CD14-positive monocyte (primary cell): Measurements from ENCODE around the gene NR2E1. TPM values are rescaled to one million over a fixed set of nuclear protein-coding genes. Genes with fewer than 3 reads are reported as not detected.
A peak's percentile ranks its signal among the peaks of the same experiment; 100 is the strongest.

Experiments
- DNase-seq, 3 donors: peaks; one replicate each; pipeline ENCODE4 v3.0.0-alpha.2; 2011 to 2022
- H2AFZ ChIP-seq: 2 replicates; pipeline ENCODE4 v1.6.0; 2012; ENCODE audit warnings: mild to moderate bottlenecking, low read depth, low read length, inconsistent platforms; ENCODE audit not compliant: insufficient read depth, poor library complexity, severe bottlenecking
- H3K27ac ChIP-seq, 2 donors: 1 replicate in 1 of 2; 2 replicates in 1 of 2; pipeline ENCODE4 v1.5.1; 2012 to 2013; ENCODE audit warnings: low read length in 2 of 2, control low read depth in 1 of 2, inconsistent platforms in 1 of 2, low read depth in 1 of 2, mild to moderate bottlenecking in 1 of 2
- H3K27me3 ChIP-seq, 2 donors: one replicate each; pipeline versions ENCODE4 v1.6.0 to v1.6.1; 2011 to 2013; ENCODE audit warnings: low read length in 2 of 2; ENCODE audit not compliant: control insufficient read depth in 2 of 2, insufficient read depth in 2 of 2
- H3K36me3 ChIP-seq, 2 donors: replicated peaks in 1 of 2; 1 replicate in 1 of 2; 2 replicates in 1 of 2; pipeline versions ENCODE4 v1.5.1 to v1.6.1; 2012 to 2013; ENCODE audit warnings: low read length in 2 of 2, control low read depth in 1 of 2, inconsistent platforms in 1 of 2, mild to moderate bottlenecking in 1 of 2; ENCODE audit not compliant: insufficient read depth in 2 of 2, control insufficient read depth in 1 of 2
- H3K4me1 ChIP-seq, 2 donors: 1 replicate in 1 of 2; 2 replicates in 1 of 2; pipeline versions ENCODE4 v1.5.1 to v1.6.1; 2012 to 2013; ENCODE audit warnings: low read length in 2 of 2, control low read depth in 1 of 2, inconsistent platforms in 1 of 2, mild to moderate bottlenecking in 1 of 2, moderate library complexity in 1 of 2; ENCODE audit not compliant: insufficient read depth in 2 of 2, control insufficient read depth in 1 of 2
- H3K4me2 ChIP-seq: replicated peaks from 2 replicates; pipeline ENCODE3; 2012; ENCODE audit warnings: low read length, moderate library complexity, mild to moderate bottlenecking; ENCODE audit not compliant: poor library complexity, severe bottlenecking; ENCODE audit errors: extremely low read depth
- H3K4me3 ChIP-seq, 3 experiments: fragments of 200-600 bp in 1 of 3; sonication (generic) in 1 of 3; replicated peaks in 1 of 3; 1 replicate in 2 of 3; 2 replicates in 1 of 3; pipeline ENCODE4 v1.5.1; 2011 to 2013; ENCODE audit warnings: low read length in 3 of 3, mild to moderate bottlenecking in 3 of 3, control low read depth in 2 of 3, low read depth in 2 of 3, inconsistent platforms in 1 of 3, moderate library complexity in 1 of 3
- H3K79me2 ChIP-seq: 2 replicates; pipeline ENCODE4 v1.6.0; 2012; ENCODE audit warnings: mild to moderate bottlenecking, control low read depth, inconsistent platforms, low read length, moderate library complexity; ENCODE audit not compliant: insufficient read depth
- H3K9ac ChIP-seq: 2 replicates; pipeline ENCODE4 v1.6.0; 2017; ENCODE audit warnings: low read length, mild to moderate bottlenecking; ENCODE audit not compliant: insufficient read depth, poor library complexity, severe bottlenecking
- H3K9me3 ChIP-seq, 2 donors: replicated peaks in 1 of 2; 1 replicate in 1 of 2; 2 replicates in 1 of 2; pipeline versions ENCODE4 v1.5.1 to v1.6.1; 2012 to 2013; ENCODE audit warnings: low read length in 2 of 2, control low read depth in 1 of 2; ENCODE audit not compliant: control insufficient read depth in 1 of 2, insufficient read depth in 1 of 2
- H4K20me1 ChIP-seq: 2 replicates; pipeline ENCODE4 v1.6.0; 2012; ENCODE audit warnings: mild to moderate bottlenecking, low read length, control low read depth, moderate library complexity; ENCODE audit not compliant: insufficient read depth
- H3K27ac Mint-ChIP-seq, 7 donors: one replicate each; pipeline ENCODE4 v1.8.0; 2020; ENCODE audit warnings: mild to moderate bottlenecking in 7 of 7, mixed read lengths in 7 of 7, moderate library complexity in 6 of 7, inconsistent platforms in 2 of 7
- H3K27me3 Mint-ChIP-seq, 3 donors: one replicate each; pipeline ENCODE4 v1.8.0; 2021 to 2022; ENCODE audit warnings: low read depth in 3 of 3, mild to moderate bottlenecking in 3 of 3, mixed read lengths in 3 of 3, moderate library complexity in 3 of 3, inconsistent platforms in 1 of 3
- H3K36me3 Mint-ChIP-seq, 2 donors: one replicate each; pipeline ENCODE4 v1.8.0; 2020; ENCODE audit warnings: mixed read lengths in 2 of 2, inconsistent platforms in 1 of 2, mild to moderate bottlenecking in 1 of 2
- H3K4me1 Mint-ChIP-seq: one replicate; pipeline ENCODE4 v1.8.0; 2020; ENCODE audit warnings: mild to moderate bottlenecking, mixed read lengths
- H3K4me3 Mint-ChIP-seq, 2 donors: one replicate each; pipeline ENCODE4 v1.8.0; 2020; ENCODE audit warnings: mild to moderate bottlenecking in 2 of 2, mixed read lengths in 2 of 2, moderate library complexity in 1 of 2
- H3K9me3 Mint-ChIP-seq, 7 donors: one replicate each; pipeline ENCODE4 v1.8.0; 2020 to 2022; ENCODE audit warnings: mixed read lengths in 7 of 7, mild to moderate bottlenecking in 6 of 7, moderate library complexity in 6 of 7, inconsistent platforms in 2 of 7
- CTCF ChIP-seq: fragments of 200-600 bp; IDR thresholded peaks from one replicate; pipeline ENCODE4 v1.8.0; 2022; ENCODE audit warnings: antibody characterized with exemption, mild to moderate bottlenecking
- WGBS: methylation state at CpG from one replicate; pipeline ENCODE4 v1.1.5; 2013; ENCODE audit warnings: missing lambda C conversion rate; ENCODE audit not compliant: insufficient coverage; 5-methylcytosine and 5-hydroxymethylcytosine counted together
- intact Hi-C, 2 donors: fragments of 100-400 bp; cut with micrococcal nuclease; formaldehyde crosslinking; loops; one replicate each; pipeline versions ENCODE4 v1.15.0 to v1.15.1; 2023
- polyA plus RNA-seq, 3 donors: library from polyadenylated mRNA; depleted of rRNA in 1 of 3; unstranded in 2 of 3; stranded (reverse) in 1 of 3; fragments of 300-500 nt in 2 of 3; fragments of >200 nt in 1 of 3; fragmentation: Illumina TruSeq in 2 of 3; gene quantifications; 1 replicate in 2 of 3; 2 replicates in 1 of 3; pipeline ENCODE4 v1.2.3, GENCODE V29; 2012 to 2021

NR2E1 gene
- polyA plus RNA-seq, 3 donors: not detected

GRCh38 chr6:108207013-108207412, 41.2 kb downstream of the NR2E1 start:
- Mint-ChIP-seq H3K4me1 (peaks cover 14% of the 10 kb centered on the region), H3K9me3 (no peaks in the 10 kb centered on the region), H3K27ac (no peak overlapping the region), H3K4me3 (no peak overlapping the region), H3K27me3 (no peaks in the 10 kb centered on the region), H3K36me3 (peaks cover 46 to 64% of the 10 kb centered on the region in 2 donors)
- no peak overlapping the region for H2AFZ ChIP-seq
- peaks cover 14 to 75% of the 10 kb centered on the region in 2 donors for H3K36me3 ChIP-seq
- H3K4me2 ChIP-seq: no peak overlapping the region
- no peak overlapping the region for H3K27ac ChIP-seq
- peaks cover 12% of the 10 kb centered on the region in 2 donors for H3K4me1 ChIP-seq
- H3K9me3 ChIP-seq: no peaks in the 10 kb centered on the region
- intact Hi-C loops: no loop called here
- H3K27me3 ChIP-seq: no peaks in the 10 kb centered on the region
- TF ChIP-seq CTCF: no peak
- H3K4me3 ChIP-seq: no peak overlapping the region
- H3K9ac ChIP-seq: no peak overlapping the region
- H3K79me2 ChIP-seq: no peaks in the 10 kb centered on the region
- DNase-seq: no peak
- H4K20me1 ChIP-seq: peaks cover 24% of the 10 kb centered on the region
- 100% methylated on average over 1 of the region's 4 CpGs for WGBS

GRCh38 chr6:108209738-108210137, 43.9 kb downstream of the NR2E1 start:
- Histone ChIP-seq H3K9ac (no peak overlapping the region), H3K4me2 (no peak overlapping the region), H3K4me1 (peaks cover 12% of the 10 kb centered on the region in 2 donors), H4K20me1 (peaks cover 43% of the 10 kb centered on the region), H3K27me3 (no peaks in the 10 kb centered on the region), H3K27ac (peak overlapping the region in 1 of 2 donors; percentile 56), H2AFZ (no peak overlapping the region), H3K4me3 (no peak overlapping the region), H3K36me3 (peaks cover 23 to 86% of the 10 kb centered on the region in 2 donors), H3K9me3 (no peaks in the 10 kb centered on the region), H3K79me2 (no peaks in the 10 kb centered on the region)
- peaks cover 43 to 69% of the 10 kb centered on the region in 2 donors for H3K36me3 Mint-ChIP-seq
- intact Hi-C loops: no loop called here
- no peak for DNase-seq
- no CpG with 5 or more reads among the region's 5 CpGs for WGBS
- H3K27me3 Mint-ChIP-seq: no peaks in the 10 kb centered on the region
- peaks cover 14% of the 10 kb centered on the region for H3K4me1 Mint-ChIP-seq
- H3K4me3 Mint-ChIP-seq: no peak overlapping the region
- H3K27ac Mint-ChIP-seq: no peak overlapping the region
- H3K9me3 Mint-ChIP-seq: no peaks in the 10 kb centered on the region
- no peak for TF ChIP-seq CTCF
